Measurements from ENCODE around the gene NINJ2. TPM values are rescaled to one million over a fixed set of nuclear protein-coding genes. Genes with fewer than 3 reads are reported as not detected.

NINJ2 gene
- total and polyA plus RNA-seq, 8 donors = 0.32 to 1.8 (median 0.68) TPM

GRCh38 chr12:570435-570920 lies 92.8 kb downstream of the NINJ2 start:
- ATAC-seq = peak; percentile 64 to 85 (median 78)
- intact Hi-C loops (cut with DNase I) = loop anchor here in 2 of 3 donors (5.0 kb wide), 2 partner anchors 247 to 382 kb away; no protein-coding TSS in a partner anchor
- H3K9me3 ChIP-seq = no peaks in the 10 kb centered on the region
- no peak for FAIRE-seq
- H3K4me1 ChIP-seq = no peaks in the 10 kb centered on the region
- H3K36me3 ChIP-seq = no peaks in the 10 kb centered on the region
- peak overlapping the region in 3 of 4 donors; percentile 39 to 72 (median 55) for H3K27ac ChIP-seq
- H3K4me3 ChIP-seq = peak overlapping the region; percentile 29 to 59 (median 41)
- TF ChIP-seq, protein P1, sequence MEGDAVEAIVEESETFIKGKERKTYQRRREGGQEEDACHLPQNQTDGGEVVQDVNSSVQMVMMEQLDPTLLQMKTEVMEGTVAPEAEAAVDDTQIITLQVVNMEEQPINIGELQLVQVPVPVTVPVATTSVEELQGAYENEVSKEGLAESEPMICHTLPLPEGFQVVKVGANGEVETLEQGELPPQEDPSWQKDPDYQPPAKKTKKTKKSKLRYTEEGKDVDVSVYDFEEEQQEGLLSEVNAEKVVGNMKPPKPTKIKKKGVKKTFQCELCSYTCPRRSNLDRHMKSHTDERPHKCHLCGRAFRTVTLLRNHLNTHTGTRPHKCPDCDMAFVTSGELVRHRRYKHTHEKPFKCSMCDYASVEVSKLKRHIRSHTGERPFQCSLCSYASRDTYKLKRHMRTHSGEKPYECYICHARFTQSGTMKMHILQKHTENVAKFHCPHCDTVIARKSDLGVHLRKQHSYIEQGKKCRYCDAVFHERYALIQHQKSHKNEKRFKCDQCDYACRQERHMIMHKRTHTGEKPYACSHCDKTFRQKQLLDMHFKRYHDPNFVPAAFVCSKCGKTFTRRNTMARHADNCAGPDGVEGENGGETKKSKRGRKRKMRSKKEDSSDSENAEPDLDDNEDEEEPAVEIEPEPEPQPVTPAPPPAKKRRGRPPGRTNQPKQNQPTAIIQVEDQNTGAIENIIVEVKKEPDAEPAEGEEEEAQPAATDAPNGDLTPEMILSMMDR (IDR thresholded peaks at IDR 0.05) = no peak
- no peaks in the 10 kb centered on the region for H3K27me3 ChIP-seq
- DNase-seq = peak in 5 of 6 donors; percentile 33 to 69 (median 58)
- WGBS, 2 donors = 24 to 38% methylated on average over 19 to 22 of the region's 22 CpGs

DNA sequence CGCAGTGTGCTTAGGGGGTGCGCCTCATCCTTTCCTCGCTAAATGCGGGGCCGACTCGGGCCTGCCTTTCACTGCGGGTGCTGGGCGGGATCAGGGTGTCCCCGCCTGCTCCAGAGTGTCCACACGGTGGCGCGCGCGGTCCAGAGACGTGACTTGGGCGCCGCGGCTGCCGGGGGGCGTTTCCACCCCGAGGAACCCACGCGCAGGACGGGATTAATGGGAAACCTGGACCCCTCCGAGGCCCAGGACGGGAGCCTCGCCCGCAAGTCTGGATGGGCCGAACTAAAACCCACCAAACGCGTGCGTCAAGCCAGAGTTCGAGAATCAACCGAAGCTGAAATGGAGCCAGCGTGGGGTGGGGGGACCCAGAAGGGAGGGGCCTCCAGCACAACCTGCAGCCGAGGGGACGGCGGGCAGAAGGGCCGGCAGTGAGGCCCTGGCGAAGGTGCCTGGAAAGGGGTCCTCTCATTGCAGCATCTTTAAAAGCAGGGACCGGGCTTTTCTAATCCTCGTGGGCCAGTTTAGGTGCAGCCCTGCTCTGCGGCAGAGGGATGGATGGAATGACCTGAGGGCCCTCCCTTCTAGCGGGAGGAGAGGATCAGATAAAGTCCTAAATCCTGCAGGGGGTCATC lies 93.3 kb downstream of the NINJ2 start:
- H3K9me3 ChIP-seq = no peaks in the 10 kb centered on the region
- TF ChIP-seq, protein P1 (IDR thresholded peaks at IDR 0.05) = peak; percentile 89 to 94 (median 93)
- H3K36me3 ChIP-seq = no peaks in the 10 kb centered on the region
- no peaks in the 10 kb centered on the region for H3K27me3 ChIP-seq
- ATAC-seq = peak; percentile 88 to 93 (median 90)
- H3K4me3 ChIP-seq = peak overlapping the region; percentile 29 to 59 (median 41)
- peak; percentile 65 to 95 (median 83) for DNase-seq
- 1% methylated on average over 43 to 44 of the region's 44 CpGs for WGBS, 2 donors
- no peaks in the 10 kb centered on the region for H3K4me1 ChIP-seq
- intact Hi-C loops (cut with DNase I) = loop anchor here in 2 of 3 donors (5.0 to 10.0 kb wide), 5 partner anchors 185 to 525 kb away; partner anchors contain the start of gene WNK1 (in 1 of the 2)
- FAIRE-seq = no peak
- H3K27ac ChIP-seq = peak overlapping the region in 2 of 4 donors; percentile 55 to 72

DNA sequence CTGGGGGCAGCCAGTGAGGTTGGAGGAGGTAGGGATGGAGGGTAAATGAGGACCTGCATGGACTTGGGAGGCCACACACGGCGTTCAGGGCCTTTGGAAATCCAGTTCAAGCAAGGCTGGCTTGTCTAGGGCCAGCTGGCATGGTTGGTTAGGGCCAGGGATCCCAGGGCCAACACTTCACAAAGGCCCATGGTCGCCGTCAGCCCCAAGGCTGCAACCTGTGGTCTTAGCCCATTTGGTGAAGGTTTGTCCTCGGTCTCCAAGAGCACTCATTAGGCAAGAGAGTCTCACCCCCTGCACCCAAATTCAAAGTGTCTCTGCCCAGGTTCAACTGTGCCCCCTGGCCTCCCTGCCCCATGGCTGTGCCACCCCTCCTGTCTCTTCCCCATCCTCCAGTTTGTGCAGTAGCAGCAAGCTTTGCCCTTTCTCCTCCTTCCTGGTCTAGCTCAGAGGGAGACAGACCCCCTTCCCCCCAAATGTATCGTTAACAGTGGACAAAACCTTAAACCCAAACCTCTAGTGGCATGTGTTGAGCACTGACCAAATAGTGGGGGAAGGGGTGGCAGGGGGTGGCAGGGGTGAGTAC lies 94.1 kb downstream of the NINJ2 start:
- Histone ChIP-seq H3K4me3 (peak overlapping the region in 1 of 4 donors; percentile 59), H3K27ac (no peak overlapping the region)
- intact Hi-C loops (cut with DNase I) = loop anchor here in 2 of 3 donors (10.0 kb wide), 3 partner anchors 186 to 526 kb away; partner anchors contain the start of gene WNK1 (in 1 of the 2)

GRCh38 chr12:568486-568885 lies 94.8 kb downstream of the NINJ2 start:
- WGBS, 2 donors = 75 to 86% methylated on average over 6 of the region's 6 CpGs
- intact Hi-C loops (cut with DNase I) = loop anchor here in 2 of 3 donors (10.0 kb wide), 3 partner anchors 186 to 526 kb away; partner anchors contain the start of gene WNK1 (in 1 of the 2)
- no peak overlapping the region for H3K4me3 ChIP-seq
- H3K36me3 ChIP-seq = no peaks in the 10 kb centered on the region
- no peaks in the 10 kb centered on the region for H3K27me3 ChIP-seq
- ATAC-seq = no peak
- DNase-seq = no peak
- no peaks in the 10 kb centered on the region for H3K9me3 ChIP-seq
- FAIRE-seq = no peak
- TF ChIP-seq, protein P1 (IDR thresholded peaks at IDR 0.05) = no peak
- no peak overlapping the region for H3K27ac ChIP-seq
- no peaks in the 10 kb centered on the region for H3K4me1 ChIP-seq

More for the DNA sequence above, 94.1 kb downstream of the NINJ2 start:
- ATAC-seq (no peak), FAIRE-seq (no peak), DNase-seq (no peak)
- H3K9me3 ChIP-seq = no peaks in the 10 kb centered on the region
- H3K36me3 ChIP-seq = no peaks in the 10 kb centered on the region
- 59 to 73% methylated on average over 6 of the region's 6 CpGs for WGBS, 2 donors
- no peaks in the 10 kb centered on the region for H3K4me1 ChIP-seq
- H3K27me3 ChIP-seq = no peaks in the 10 kb centered on the region
- TF ChIP-seq, protein P1 (IDR thresholded peaks at IDR 0.05) = no peak
